ENCODE data around the gene LMO7.

Gene LMO7

DNA sequence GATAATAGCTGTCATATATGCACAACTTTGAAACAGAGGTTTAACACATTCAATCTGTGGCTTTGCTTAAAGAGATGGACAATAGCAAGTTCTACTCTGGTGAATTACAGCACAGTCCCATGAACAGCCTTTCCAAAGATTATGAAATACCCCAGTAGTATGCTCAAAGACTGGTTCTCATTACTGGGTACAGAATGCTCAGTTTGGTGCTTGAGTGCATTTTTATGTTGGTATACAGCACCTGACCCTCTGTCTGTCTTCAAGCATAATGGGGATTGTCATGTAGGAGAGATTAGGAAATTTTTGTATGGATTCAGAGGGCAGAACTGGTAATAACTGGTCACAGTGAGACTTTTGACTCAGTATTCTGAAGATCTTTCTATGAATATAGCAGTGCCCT is 7.6 kb downstream of the LMO7 start:
- Histone ChIP-seq H3K27me3 (ENCODE audit: control insufficient read depth in 5 of 5, insufficient read depth in 4 of 5, low read length in 5 of 5) (no peaks in the 10 kb centered on the region), H3K36me3 (ENCODE audit: control insufficient read depth in 5 of 5, insufficient read depth in 5 of 5, low read length in 5 of 5) (no peaks in the 10 kb centered on the region), H3K9me3 (ENCODE audit: control insufficient read depth in 5 of 5, low read length in 5 of 5) (no peaks in the 10 kb centered on the region), H3K27ac (ENCODE audit: low read depth, low read length) (no peak overlapping the region), H3K4me1 (ENCODE audit: control insufficient read depth in 5 of 5, insufficient read depth in 5 of 5, low read length in 5 of 5) (no peaks in the 10 kb centered on the region), H3K4me3 (ENCODE audit: low read depth in 1 of 5, low read length in 5 of 5) (no peak overlapping the region), H3K9ac (ENCODE audit: low read length in 5 of 5) (no peak overlapping the region)

GRCh38 chr13:75645141-75645540 is 9.0 kb downstream of the LMO7 start:
- Histone ChIP-seq H3K9ac (ENCODE audit: low read length in 5 of 5) (no peak overlapping the region), H3K27me3 (ENCODE audit: control insufficient read depth in 5 of 5, insufficient read depth in 4 of 5, low read length in 5 of 5) (no peaks in the 10 kb centered on the region), H3K9me3 (ENCODE audit: control insufficient read depth in 5 of 5, low read length in 5 of 5) (no peaks in the 10 kb centered on the region), H3K36me3 (ENCODE audit: control insufficient read depth in 5 of 5, insufficient read depth in 5 of 5, low read length in 5 of 5) (no peaks in the 10 kb centered on the region), H3K4me1 (ENCODE audit: control insufficient read depth in 5 of 5, insufficient read depth in 5 of 5, low read length in 5 of 5) (no peaks in the 10 kb centered on the region), H3K4me3 (ENCODE audit: low read depth in 1 of 5, low read length in 5 of 5) (no peak overlapping the region), H3K27ac (ENCODE audit: low read depth, low read length) (no peak overlapping the region)

GRCh38 chr13:75647126-75647784 is 11.1 kb downstream of the LMO7 start:
- Histone ChIP-seq H3K4me1 (ENCODE audit: control insufficient read depth in 5 of 5, insufficient read depth in 5 of 5, low read length in 5 of 5) (no peaks in the 10 kb centered on the region), H3K9me3 (ENCODE audit: control insufficient read depth in 5 of 5, low read length in 5 of 5) (no peaks in the 10 kb centered on the region), H3K4me3 (ENCODE audit: low read depth in 1 of 5, low read length in 5 of 5) (no peak overlapping the region), H3K9ac (ENCODE audit: low read length in 5 of 5) (no peak overlapping the region), H3K27ac (ENCODE audit: low read depth, low read length) (no peak overlapping the region), H3K27me3 (ENCODE audit: control insufficient read depth in 5 of 5, insufficient read depth in 4 of 5, low read length in 5 of 5) (no peaks in the 10 kb centered on the region), H3K36me3 (ENCODE audit: control insufficient read depth in 5 of 5, insufficient read depth in 5 of 5, low read length in 5 of 5) (no peaks in the 10 kb centered on the region)

DNA sequence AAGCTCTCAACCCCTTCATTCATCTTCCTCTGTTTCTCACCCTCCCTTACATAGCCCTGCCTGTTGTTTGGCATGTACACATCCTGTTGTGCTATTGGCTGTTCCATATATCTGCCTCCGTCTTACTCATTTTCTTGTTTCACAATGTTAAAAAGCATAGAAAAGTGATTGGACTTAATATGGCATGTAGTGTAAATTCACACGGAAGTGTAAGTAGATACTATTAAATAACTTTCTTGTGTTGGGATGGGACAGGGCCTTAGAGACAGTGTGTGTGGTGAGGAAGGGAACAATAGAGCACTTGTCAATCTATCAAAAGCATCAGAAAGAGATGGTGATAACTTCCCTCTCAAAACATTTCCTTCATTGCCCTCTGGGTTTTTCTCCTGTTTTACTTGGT is 12.3 kb downstream of the LMO7 start:
- Histone ChIP-seq H3K27me3 (ENCODE audit: control insufficient read depth in 5 of 5, insufficient read depth in 4 of 5, low read length in 5 of 5) (no peaks in the 10 kb centered on the region), H3K27ac (ENCODE audit: low read depth, low read length) (no peak overlapping the region)

GRCh38 chr13:75651013-75651412 is 14.9 kb downstream of the LMO7 start:
- Histone ChIP-seq H3K9ac (ENCODE audit: low read length in 5 of 5) (no peak overlapping the region), H3K9me3 (ENCODE audit: control insufficient read depth in 5 of 5, low read length in 5 of 5) (no peaks in the 10 kb centered on the region), H3K36me3 (ENCODE audit: control insufficient read depth in 5 of 5, insufficient read depth in 5 of 5, low read length in 5 of 5) (no peaks in the 10 kb centered on the region), H3K4me1 (ENCODE audit: control insufficient read depth in 5 of 5, insufficient read depth in 5 of 5, low read length in 5 of 5) (no peaks in the 10 kb centered on the region), H3K4me3 (ENCODE audit: low read depth in 1 of 5, low read length in 5 of 5) (no peak overlapping the region), H3K27me3 (ENCODE audit: control insufficient read depth in 5 of 5, insufficient read depth in 4 of 5, low read length in 5 of 5) (no peaks in the 10 kb centered on the region), H3K27ac (ENCODE audit: low read depth, low read length) (no peak overlapping the region)

More for the DNA sequence above, 12.3 kb downstream of the LMO7 start:
- Histone ChIP-seq H3K9me3 (ENCODE audit: control insufficient read depth in 5 of 5, low read length in 5 of 5) (no peaks in the 10 kb centered on the region), H3K9ac (ENCODE audit: low read length in 5 of 5) (no peak overlapping the region), H3K36me3 (ENCODE audit: control insufficient read depth in 5 of 5, insufficient read depth in 5 of 5, low read length in 5 of 5) (no peaks in the 10 kb centered on the region), H3K4me1 (ENCODE audit: control insufficient read depth in 5 of 5, insufficient read depth in 5 of 5, low read length in 5 of 5) (no peaks in the 10 kb centered on the region), H3K4me3 (ENCODE audit: low read depth in 1 of 5, low read length in 5 of 5) (no peak overlapping the region)

DNA sequence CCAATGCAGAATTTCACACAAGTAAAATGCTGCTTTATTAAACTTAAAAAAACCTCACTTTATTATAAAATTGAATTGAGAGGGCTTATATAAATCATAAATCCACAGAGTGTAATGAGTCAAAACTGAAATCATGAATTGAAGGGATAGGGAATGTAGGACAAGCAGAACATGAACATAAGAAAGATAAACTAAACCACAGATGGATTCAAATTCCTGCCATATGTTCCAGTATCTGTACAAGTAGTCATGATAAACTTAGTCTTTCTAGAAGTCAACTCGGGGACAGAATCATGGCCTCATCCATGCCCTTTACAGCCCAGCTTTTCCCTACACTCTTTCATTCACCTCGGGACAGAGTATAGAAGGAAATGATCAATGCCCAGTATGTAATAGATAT is 16.6 kb downstream of the LMO7 start:
- H3K36me3 ChIP-seq (ENCODE audit: control insufficient read depth in 5 of 5, insufficient read depth in 5 of 5, low read length in 5 of 5): peaks cover 0 to 4% (median 0%) of the 10 kb centered on the region in 5 donors
- no peaks in the 10 kb centered on the region for H3K27me3 ChIP-seq (ENCODE audit: control insufficient read depth in 5 of 5, insufficient read depth in 4 of 5, low read length in 5 of 5)
- no peak overlapping the region for H3K4me3 ChIP-seq (ENCODE audit: low read depth in 1 of 5, low read length in 5 of 5)
- no peaks in the 10 kb centered on the region for H3K4me1 ChIP-seq (ENCODE audit: control insufficient read depth in 5 of 5, insufficient read depth in 5 of 5, low read length in 5 of 5)
- no peak overlapping the region for H3K27ac ChIP-seq (ENCODE audit: low read depth, low read length)
- no peaks in the 10 kb centered on the region for H3K9me3 ChIP-seq (ENCODE audit: control insufficient read depth in 5 of 5, low read length in 5 of 5)
- H3K9ac ChIP-seq (ENCODE audit: low read length in 5 of 5): no peak overlapping the region

- H3K27me3 ChIP-seq (ENCODE audit: control insufficient read depth in 5 of 5, insufficient read depth in 4 of 5, low read length in 5 of 5): no peaks in the 10 kb centered on the region
- no peak overlapping the region for H3K27ac ChIP-seq (ENCODE audit: low read depth, low read length)
- no peaks in the 10 kb centered on the region for H3K9me3 ChIP-seq (ENCODE audit: control insufficient read depth in 5 of 5, low read length in 5 of 5)
- no peak overlapping the region for H3K4me3 ChIP-seq (ENCODE audit: low read depth in 1 of 5, low read length in 5 of 5)
- no peaks in the 10 kb centered on the region for H3K4me1 ChIP-seq (ENCODE audit: control insufficient read depth in 5 of 5, insufficient read depth in 5 of 5, low read length in 5 of 5)
- no peak overlapping the region for H3K9ac ChIP-seq (ENCODE audit: low read length in 5 of 5)
- H3K36me3 ChIP-seq (ENCODE audit: control insufficient read depth in 5 of 5, insufficient read depth in 5 of 5, low read length in 5 of 5): peaks cover 0 to 4% (median 0%) of the 10 kb centered on the region in 5 donors
Observed at GRCh38 chr13:75656425-75656989, 20.4 kb downstream of the LMO7 start.

- Histone ChIP-seq H3K9ac (ENCODE audit: low read length in 5 of 5) (no peak overlapping the region), H3K36me3 (ENCODE audit: control insufficient read depth in 5 of 5, insufficient read depth in 5 of 5, low read length in 5 of 5) (peaks cover 0 to 4% (median 0%) of the 10 kb centered on the region in 5 donors), H3K27me3 (ENCODE audit: control insufficient read depth in 5 of 5, insufficient read depth in 4 of 5, low read length in 5 of 5) (no peaks in the 10 kb centered on the region), H3K4me3 (ENCODE audit: low read depth in 1 of 5, low read length in 5 of 5) (no peak overlapping the region), H3K9me3 (ENCODE audit: control insufficient read depth in 5 of 5, low read length in 5 of 5) (no peaks in the 10 kb centered on the region), H3K27ac (ENCODE audit: low read depth, low read length) (no peak overlapping the region), H3K4me1 (ENCODE audit: control insufficient read depth in 5 of 5, insufficient read depth in 5 of 5, low read length in 5 of 5) (no peaks in the 10 kb centered on the region)
Observed at GRCh38 chr13:75657111-75657510, 21.0 kb downstream of the LMO7 start.

DNA sequence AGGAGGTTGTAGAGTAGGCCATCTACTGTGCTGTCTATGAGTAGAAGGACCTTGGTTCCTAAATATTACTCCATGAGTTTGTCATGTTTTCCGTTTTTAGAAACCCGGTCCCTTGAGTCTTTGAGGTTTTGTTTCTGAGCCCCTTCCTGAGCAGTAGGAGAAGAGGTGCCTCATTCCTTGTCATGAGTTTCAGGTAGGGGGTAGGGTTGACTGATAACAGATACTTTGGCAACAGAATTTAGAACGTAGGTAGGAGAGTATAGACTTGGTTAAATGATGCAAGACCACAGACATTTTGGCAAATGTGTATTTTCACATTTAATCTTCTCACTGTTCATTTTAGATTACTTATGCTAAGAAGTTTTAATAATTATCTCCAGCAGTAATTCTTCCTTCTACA is 24.6 kb downstream of the LMO7 start:
- H3K4me3 ChIP-seq (ENCODE audit: low read depth in 1 of 5, low read length in 5 of 5): no peak overlapping the region
- no peak overlapping the region for H3K9ac ChIP-seq (ENCODE audit: low read length in 5 of 5)
- no peaks in the 10 kb centered on the region for H3K4me1 ChIP-seq (ENCODE audit: control insufficient read depth in 5 of 5, insufficient read depth in 5 of 5, low read length in 5 of 5)
- H3K27ac ChIP-seq (ENCODE audit: low read depth, low read length): no peak overlapping the region
- H3K9me3 ChIP-seq (ENCODE audit: control insufficient read depth in 5 of 5, low read length in 5 of 5): no peaks in the 10 kb centered on the region
- H3K27me3 ChIP-seq (ENCODE audit: control insufficient read depth in 5 of 5, insufficient read depth in 4 of 5, low read length in 5 of 5): no peaks in the 10 kb centered on the region
- H3K36me3 ChIP-seq (ENCODE audit: control insufficient read depth in 5 of 5, insufficient read depth in 5 of 5, low read length in 5 of 5): peaks cover 0 to 4% (median 0%) of the 10 kb centered on the region in 5 donors

DNA sequence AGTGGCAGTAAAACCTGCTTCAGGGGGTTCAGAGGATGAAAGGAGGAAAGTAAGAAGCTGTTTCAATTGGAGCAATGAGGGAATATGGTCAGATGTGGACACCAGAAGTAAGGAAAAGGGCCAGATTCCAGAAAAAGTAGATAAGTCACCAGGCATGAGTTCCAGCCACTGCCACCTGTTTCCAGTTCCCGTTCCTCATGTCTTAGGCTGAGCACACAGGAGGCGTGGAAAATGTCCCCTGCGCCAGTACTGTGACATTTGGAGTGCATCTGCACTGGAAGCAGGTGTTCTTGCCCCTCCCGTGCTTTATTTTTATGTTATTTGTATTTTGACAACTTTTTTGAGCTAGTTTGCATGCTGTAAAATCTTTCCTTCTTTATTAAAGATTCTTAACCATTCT is 25.3 kb downstream of the LMO7 start:
- no peak overlapping the region for H3K4me3 ChIP-seq (ENCODE audit: low read depth in 1 of 5, low read length in 5 of 5)
- H3K4me1 ChIP-seq (ENCODE audit: control insufficient read depth in 5 of 5, insufficient read depth in 5 of 5, low read length in 5 of 5): no peaks in the 10 kb centered on the region
- H3K27me3 ChIP-seq (ENCODE audit: control insufficient read depth in 5 of 5, insufficient read depth in 4 of 5, low read length in 5 of 5): no peaks in the 10 kb centered on the region
- no peaks in the 10 kb centered on the region for H3K9me3 ChIP-seq (ENCODE audit: control insufficient read depth in 5 of 5, low read length in 5 of 5)
- H3K9ac ChIP-seq (ENCODE audit: low read length in 5 of 5): no peak overlapping the region
- peaks cover 0 to 4% (median 0%) of the 10 kb centered on the region in 5 donors for H3K36me3 ChIP-seq (ENCODE audit: control insufficient read depth in 5 of 5, insufficient read depth in 5 of 5, low read length in 5 of 5)
- no peak overlapping the region for H3K27ac ChIP-seq (ENCODE audit: low read depth, low read length)

Measured in subcutaneous abdominal adipose tissue (tissue), 5 donors.